HFFc6 (cell line): ENCODE results near the gene HS3ST4. TPM values are rescaled to one million over a fixed set of nuclear protein-coding genes. Genes with fewer than 3 reads are reported as not detected.

Experiments used
- DNase-seq: peaks from one replicate; pipeline ENCODE4 v3.0.0-alpha.2; 2018
- H3K27ac Mint-ChIP-seq: 2 replicates; pipeline ENCODE4 v1.8.0; 2020; ENCODE audit warnings: mild to moderate bottlenecking, mixed read lengths
- H3K27me3 Mint-ChIP-seq: 2 replicates; pipeline ENCODE4 v1.8.0; 2021; ENCODE audit warnings: mild to moderate bottlenecking, moderate library complexity, mixed read lengths; ENCODE audit not compliant: insufficient read depth
- H3K36me3 Mint-ChIP-seq: 2 replicates; pipeline ENCODE4 v1.8.0; 2021; ENCODE audit warnings: low read depth, mixed read lengths
- H3K4me1 Mint-ChIP-seq: 2 replicates; pipeline ENCODE4 v1.8.0; 2020; ENCODE audit warnings: low read depth, mixed read lengths
- H3K4me3 Mint-ChIP-seq: 2 replicates; pipeline ENCODE4 v1.8.0; 2020; ENCODE audit warnings: mild to moderate bottlenecking, moderate library complexity, mixed read lengths
- H3K9me3 Mint-ChIP-seq: 2 replicates; pipeline ENCODE4 v1.8.0; 2020; ENCODE audit warnings: mild to moderate bottlenecking, mixed read lengths
- CTCF ChIP-seq: fragments of 200-600 bp; sonication (generic); IDR thresholded peaks from 2 replicates; pipeline ENCODE4 v1.5.0; 2021; ENCODE audit warnings: antibody characterized with exemption, mild to moderate bottlenecking
- total RNA-seq, 6 experiments: library from RNA; stranded (reverse); fragmentation: NEBNext Ultra II Directional; extraction: Animal tissue kit (Norgen Biotek cat#: 25700); gene quantifications; 2 replicates in 1 of 6; 3 replicates in 5 of 6; pipeline ENCODE4 v1.2.3, GENCODE V29; 2021

Gene HS3ST4
- total RNA-seq, 6 experiments from 2014 or later = not detected

GRCh38 chr16:25996052-25996451 lies 304.3 kb downstream of the HS3ST4 start:
- 0 out of 2 replicates have a peak, but pooled peaks have one; percentile 28 for TF ChIP-seq CTCF
- no peak overlapping the region for H3K4me3 Mint-ChIP-seq
- H3K27ac Mint-ChIP-seq = no peak overlapping the region
- peaks cover 24% of the 10 kb centered on the region for H3K9me3 Mint-ChIP-seq
- no peak for DNase-seq
- H3K36me3 Mint-ChIP-seq = no peaks in the 10 kb centered on the region
- no peaks in the 10 kb centered on the region for H3K4me1 Mint-ChIP-seq
- no peaks in the 10 kb centered on the region for H3K27me3 Mint-ChIP-seq

- Mint-ChIP-seq H3K36me3 (no peaks in the 10 kb centered on the region), H3K27ac (no peak overlapping the region), H3K4me1 (no peaks in the 10 kb centered on the region), H3K4me3 (no peak overlapping the region), H3K9me3 (peaks cover 40% of the 10 kb centered on the region), H3K27me3 (peaks cover 1% of the 10 kb centered on the region; the same call in 1 of the 2 replicates)
- no peak for TF ChIP-seq CTCF
- no peak for DNase-seq
These were observed 313.6 kb downstream of the HS3ST4 start for GRCh38 chr16:26005336-26005735.

GRCh38 chr16:26012376-26012775 lies 320.6 kb downstream of the HS3ST4 start:
- peaks cover 23% of the 10 kb centered on the region for H3K9me3 Mint-ChIP-seq
- H3K4me3 Mint-ChIP-seq = no peak overlapping the region
- no peaks in the 10 kb centered on the region for H3K36me3 Mint-ChIP-seq
- no peaks in the 10 kb centered on the region for H3K4me1 Mint-ChIP-seq
- TF ChIP-seq CTCF = no peak
- peaks cover 1% of the 10 kb centered on the region; the same call in 1 of the 2 replicates for H3K27me3 Mint-ChIP-seq
- H3K27ac Mint-ChIP-seq = no peak overlapping the region
- no peak for DNase-seq

DNA sequence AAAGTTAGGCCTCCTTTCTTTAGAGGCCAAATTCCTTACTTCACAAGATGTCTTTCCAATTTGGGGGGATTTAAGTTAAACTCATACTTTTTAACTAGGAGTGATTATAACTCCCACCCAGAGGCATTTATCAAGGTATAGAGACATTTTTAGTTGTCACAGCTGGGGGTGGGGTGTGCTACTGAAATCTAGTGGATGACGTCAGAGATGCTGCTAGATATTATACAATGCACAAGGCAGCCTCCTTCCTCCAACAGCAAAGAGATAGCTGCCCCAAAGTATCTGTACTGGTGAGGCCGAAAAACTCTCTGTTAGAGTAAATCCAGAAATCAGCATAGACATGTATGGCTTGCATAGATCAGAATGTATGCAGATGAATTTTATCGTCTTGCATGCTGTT lies 324.0 kb downstream of the HS3ST4 start:
- Mint-ChIP-seq H3K4me3 (no peak overlapping the region), H3K4me1 (no peaks in the 10 kb centered on the region), H3K27me3 (no peaks in the 10 kb centered on the region), H3K36me3 (no peaks in the 10 kb centered on the region), H3K27ac (no peak overlapping the region), H3K9me3 (peaks cover 42% of the 10 kb centered on the region)
- DNase-seq = no peak
- no peak for TF ChIP-seq CTCF

GRCh38 chr16:26016989-26017388 lies 325.2 kb downstream of the HS3ST4 start:
- no peak overlapping the region for H3K4me3 Mint-ChIP-seq
- H3K9me3 Mint-ChIP-seq = peaks cover 45% of the 10 kb centered on the region
- no peaks in the 10 kb centered on the region for H3K27me3 Mint-ChIP-seq
- no peak overlapping the region for H3K27ac Mint-ChIP-seq
- no peaks in the 10 kb centered on the region for H3K4me1 Mint-ChIP-seq
- DNase-seq = no peak
- H3K36me3 Mint-ChIP-seq = no peaks in the 10 kb centered on the region
- no peak for TF ChIP-seq CTCF
